Measurements from ENCODE around the gene PHETA2. TPM values are rescaled to one million over a fixed set of nuclear protein-coding genes. Genes with fewer than 3 reads are reported as not detected.
A peak's percentile ranks its signal among the peaks of the same experiment; 100 is the strongest.

The PHETA2 gene, protein sequence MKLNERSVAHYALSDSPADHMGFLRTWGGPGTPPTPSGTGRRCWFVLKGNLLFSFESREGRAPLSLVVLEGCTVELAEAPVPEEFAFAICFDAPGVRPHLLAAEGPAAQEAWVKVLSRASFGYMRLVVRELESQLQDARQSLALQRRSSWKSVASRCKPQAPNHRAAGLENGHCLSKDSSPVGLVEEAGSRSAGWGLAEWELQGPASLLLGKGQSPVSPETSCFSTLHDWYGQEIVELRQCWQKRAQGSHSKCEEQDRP
- total RNA-seq = 10 to 100 TPM in 1 of 2 donors, 1 to 10 TPM in 1; 6.5 to 12.7 TPM

DNA sequence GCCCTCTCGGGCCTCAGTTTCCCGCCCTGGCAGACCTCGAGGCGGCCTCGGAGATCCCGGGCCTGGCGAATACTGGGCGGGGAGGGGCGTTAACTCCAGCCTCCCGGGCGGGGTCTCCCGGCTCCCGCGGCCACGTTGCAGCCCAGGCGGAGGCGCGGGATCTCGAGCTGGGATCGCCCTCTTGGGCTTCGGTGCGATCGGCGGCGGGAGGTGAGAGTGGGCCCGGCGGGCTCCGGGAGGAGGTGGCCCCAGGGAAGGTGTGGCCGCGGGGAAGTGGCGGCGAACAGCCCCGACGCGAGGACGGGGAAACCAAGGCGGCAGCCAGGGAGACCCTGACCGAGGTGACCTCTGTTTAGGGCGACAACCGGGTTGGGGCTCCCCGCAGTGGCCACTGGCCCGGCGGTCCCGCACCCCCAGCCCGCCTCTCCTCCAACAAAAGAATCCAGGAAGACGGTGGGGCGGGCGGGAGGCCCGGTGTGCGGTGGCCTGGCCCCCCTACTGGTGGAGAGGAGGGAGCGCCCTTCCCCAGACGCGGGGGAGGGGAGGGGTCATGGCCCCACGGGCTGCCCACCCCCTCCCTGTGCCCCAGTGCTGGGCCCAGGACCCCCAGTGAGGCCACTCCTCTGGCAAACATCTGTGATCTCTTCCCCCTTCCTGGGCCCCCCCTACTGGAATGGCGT, at the start of gene PHETA2:
Gene PHETA2 (plus strand): TSS at position 117 of the 680 bp plus-strand sequence. CDS start 3,046 bp downstream, outside the sequence.
- Histone ChIP-seq H3K27me3 (no peaks in the 10 kb centered on the region), H3K9me3 (no peaks in the 10 kb centered on the region), H3K36me3 (no peaks in the 10 kb centered on the region), H3K4me3 (peak within 1 kb of the TSS; percentile 67 to 71), H3K4me1 (peaks cover 0 to 63% of the 10 kb centered on the region in 2 donors), H3K27ac (peak within 1 kb of the TSS; percentile 84 to 96)
- TF ChIP-seq, protein P1, sequence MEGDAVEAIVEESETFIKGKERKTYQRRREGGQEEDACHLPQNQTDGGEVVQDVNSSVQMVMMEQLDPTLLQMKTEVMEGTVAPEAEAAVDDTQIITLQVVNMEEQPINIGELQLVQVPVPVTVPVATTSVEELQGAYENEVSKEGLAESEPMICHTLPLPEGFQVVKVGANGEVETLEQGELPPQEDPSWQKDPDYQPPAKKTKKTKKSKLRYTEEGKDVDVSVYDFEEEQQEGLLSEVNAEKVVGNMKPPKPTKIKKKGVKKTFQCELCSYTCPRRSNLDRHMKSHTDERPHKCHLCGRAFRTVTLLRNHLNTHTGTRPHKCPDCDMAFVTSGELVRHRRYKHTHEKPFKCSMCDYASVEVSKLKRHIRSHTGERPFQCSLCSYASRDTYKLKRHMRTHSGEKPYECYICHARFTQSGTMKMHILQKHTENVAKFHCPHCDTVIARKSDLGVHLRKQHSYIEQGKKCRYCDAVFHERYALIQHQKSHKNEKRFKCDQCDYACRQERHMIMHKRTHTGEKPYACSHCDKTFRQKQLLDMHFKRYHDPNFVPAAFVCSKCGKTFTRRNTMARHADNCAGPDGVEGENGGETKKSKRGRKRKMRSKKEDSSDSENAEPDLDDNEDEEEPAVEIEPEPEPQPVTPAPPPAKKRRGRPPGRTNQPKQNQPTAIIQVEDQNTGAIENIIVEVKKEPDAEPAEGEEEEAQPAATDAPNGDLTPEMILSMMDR (IDR thresholded peaks at IDR 0.05) = peak in 1 of 2 donors; percentile 48
- no peak for DNase-seq (ENCODE audit: low spot score)

GRCh38 chr22:42025421-42025820, 48.6 kb upstream of the PHETA2 start:
- no peaks in the 10 kb centered on the region for H3K4me1 ChIP-seq
- no peaks in the 10 kb centered on the region for H3K27me3 ChIP-seq
- H3K27ac ChIP-seq = no peak overlapping the region
- H3K9me3 ChIP-seq = no peaks in the 10 kb centered on the region
- TF ChIP-seq, protein P1 (IDR thresholded peaks at IDR 0.05) = no peak
- no peak overlapping the region for H3K4me3 ChIP-seq
- no peak for DNase-seq (ENCODE audit: low spot score)
- H3K36me3 ChIP-seq = no peaks in the 10 kb centered on the region

- Histone ChIP-seq H3K27me3 (no peaks in the 10 kb centered on the region), H3K9me3 (no peaks in the 10 kb centered on the region), H3K4me3 (no peak overlapping the region), H3K36me3 (no peaks in the 10 kb centered on the region), H3K27ac (no peak overlapping the region), H3K4me1 (no peaks in the 10 kb centered on the region)
- TF ChIP-seq, protein P1 (IDR thresholded peaks at IDR 0.05) = no peak
- no peak for DNase-seq (ENCODE audit: low spot score)
These were observed 47.3 kb upstream of the PHETA2 start for GRCh38 chr22:42026705-42027104.

DNA sequence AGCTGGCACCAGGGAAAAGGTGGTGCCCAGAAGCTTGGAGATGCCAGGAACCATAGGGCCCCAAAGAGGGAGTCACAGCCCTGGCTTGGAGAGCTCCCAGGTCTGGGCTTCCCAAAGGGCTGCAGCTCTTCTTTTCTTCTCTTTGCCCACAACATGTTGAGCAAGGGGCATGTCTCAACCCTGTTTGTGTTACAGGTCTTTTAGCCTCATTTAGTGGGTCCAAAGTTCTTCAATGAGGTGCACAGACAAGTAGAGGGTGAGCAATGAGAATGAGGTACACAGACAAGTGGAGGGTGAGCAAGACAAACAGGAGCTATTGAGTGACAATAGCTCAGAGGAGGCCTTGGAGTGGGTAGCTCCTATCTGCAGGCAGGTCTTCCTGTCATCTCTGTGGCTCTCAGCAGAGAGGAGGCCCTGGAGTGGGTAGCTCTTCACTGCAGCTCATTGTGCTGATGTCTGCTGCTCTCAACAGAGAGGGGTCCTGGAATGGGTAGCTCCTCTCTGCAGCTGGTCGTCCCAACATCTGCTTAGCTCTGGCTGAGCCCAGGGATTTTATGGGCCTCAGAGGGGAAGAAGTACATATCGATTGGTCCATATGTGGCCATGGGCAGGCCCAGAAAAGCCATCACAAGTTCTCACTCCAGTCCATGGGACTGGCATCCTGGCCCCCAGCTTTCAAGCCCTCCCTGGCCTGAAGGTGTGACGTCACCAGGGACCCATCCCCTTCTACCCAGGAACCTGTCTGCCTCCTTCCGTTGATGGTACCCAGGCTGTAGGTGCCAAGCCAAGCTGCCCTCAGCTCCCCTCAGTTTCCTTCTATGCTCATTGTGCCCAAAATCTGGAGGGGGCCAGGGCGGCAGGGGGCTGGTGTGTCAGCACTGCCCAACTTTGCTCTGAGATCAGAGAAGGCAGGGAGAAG, 40.5 kb upstream of the PHETA2 start:
- no peaks in the 10 kb centered on the region for H3K4me1 ChIP-seq
- H3K9me3 ChIP-seq = no peaks in the 10 kb centered on the region
- DNase-seq (ENCODE audit: low spot score) = no peak
- H3K27me3 ChIP-seq = no peaks in the 10 kb centered on the region
- H3K27ac ChIP-seq = no peak overlapping the region
- no peak overlapping the region for H3K4me3 ChIP-seq
- TF ChIP-seq, protein P1 (IDR thresholded peaks at IDR 0.05) = no peak
- H3K36me3 ChIP-seq = no peaks in the 10 kb centered on the region

- TF ChIP-seq, protein P1 (IDR thresholded peaks at IDR 0.05) = no peak
- no peaks in the 10 kb centered on the region for H3K36me3 ChIP-seq
- no peak overlapping the region for H3K27ac ChIP-seq
- no peaks in the 10 kb centered on the region for H3K9me3 ChIP-seq
- H3K4me1 ChIP-seq = no peaks in the 10 kb centered on the region
- DNase-seq (ENCODE audit: low spot score) = no peak
- H3K4me3 ChIP-seq = no peak overlapping the region
- H3K27me3 ChIP-seq = no peaks in the 10 kb centered on the region
These were observed 38.8 kb upstream of the PHETA2 start for GRCh38 chr22:42035256-42035655.

Data from right atrium auricular region (tissue), 2 donors.